DOHH2 (cell line): ENCODE data around the gene ZBED1.
"Not testable (repeated sequence)": the region's sequence is repeated elsewhere in the genome, so short reads cannot be mapped to it uniquely, and the experiment has no call there.

ENCODE experiments used
- EZH2phosphoT487 ChIP-seq: fragments of 200-600 bp; sonication (generic); IDR thresholded peaks from 2 replicates; pipeline ENCODE4 v1.6.1; 2017; ENCODE audit warnings: borderline replicate concordance, mild to moderate bottlenecking, antibody characterized with exemption, low read length, moderate library complexity, mixed read lengths
- TF ChIP-seq, protein P1 (sequence below): fragments of 200-600 bp; sonication (generic); IDR thresholded peaks from one replicate; pipeline ENCODE4 v1.5.1; 2014; ENCODE audit warnings: antibody characterized with exemption, mild to moderate bottlenecking, low read depth, low read length; ENCODE audit not compliant: poor library complexity, severe bottlenecking

DNA sequence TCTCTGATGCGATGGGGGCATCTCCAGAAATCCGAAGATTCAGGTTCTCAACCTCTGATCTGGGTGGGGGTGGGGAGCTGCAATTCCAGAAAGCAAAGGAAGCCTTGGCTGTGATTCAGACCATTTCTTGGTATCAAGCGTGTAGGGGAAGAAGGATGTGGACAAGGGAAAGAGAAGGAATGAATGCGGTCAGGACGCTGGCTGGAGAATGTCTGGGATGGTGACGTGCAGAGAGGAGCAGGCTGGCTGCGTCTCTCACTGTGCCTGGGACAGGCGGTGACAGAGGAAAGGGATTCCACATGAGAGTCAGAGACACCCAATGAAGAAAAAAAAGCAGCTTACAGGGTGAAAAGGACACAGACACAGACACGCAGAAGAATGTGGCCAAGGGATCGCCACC, 37.3 kb downstream of the ZBED1 start:
- TF ChIP-seq, protein P1, sequence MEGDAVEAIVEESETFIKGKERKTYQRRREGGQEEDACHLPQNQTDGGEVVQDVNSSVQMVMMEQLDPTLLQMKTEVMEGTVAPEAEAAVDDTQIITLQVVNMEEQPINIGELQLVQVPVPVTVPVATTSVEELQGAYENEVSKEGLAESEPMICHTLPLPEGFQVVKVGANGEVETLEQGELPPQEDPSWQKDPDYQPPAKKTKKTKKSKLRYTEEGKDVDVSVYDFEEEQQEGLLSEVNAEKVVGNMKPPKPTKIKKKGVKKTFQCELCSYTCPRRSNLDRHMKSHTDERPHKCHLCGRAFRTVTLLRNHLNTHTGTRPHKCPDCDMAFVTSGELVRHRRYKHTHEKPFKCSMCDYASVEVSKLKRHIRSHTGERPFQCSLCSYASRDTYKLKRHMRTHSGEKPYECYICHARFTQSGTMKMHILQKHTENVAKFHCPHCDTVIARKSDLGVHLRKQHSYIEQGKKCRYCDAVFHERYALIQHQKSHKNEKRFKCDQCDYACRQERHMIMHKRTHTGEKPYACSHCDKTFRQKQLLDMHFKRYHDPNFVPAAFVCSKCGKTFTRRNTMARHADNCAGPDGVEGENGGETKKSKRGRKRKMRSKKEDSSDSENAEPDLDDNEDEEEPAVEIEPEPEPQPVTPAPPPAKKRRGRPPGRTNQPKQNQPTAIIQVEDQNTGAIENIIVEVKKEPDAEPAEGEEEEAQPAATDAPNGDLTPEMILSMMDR = not testable (repeated sequence)
- TF ChIP-seq EZH2phosphoT487 = not testable (repeated sequence)
